Measurements from ENCODE around the gene NUP160. TPM values are rescaled to one million over a fixed set of nuclear protein-coding genes. Genes with fewer than 3 reads are reported as not detected.
"Not testable (repeated sequence)": the region's sequence is repeated elsewhere in the genome, so short reads cannot be mapped to it uniquely, and the experiment has no call there.

Gene NUP160
- total RNA-seq, 2 experiments from 2014 or later = 76.4 to 77.0 TPM

DNA sequence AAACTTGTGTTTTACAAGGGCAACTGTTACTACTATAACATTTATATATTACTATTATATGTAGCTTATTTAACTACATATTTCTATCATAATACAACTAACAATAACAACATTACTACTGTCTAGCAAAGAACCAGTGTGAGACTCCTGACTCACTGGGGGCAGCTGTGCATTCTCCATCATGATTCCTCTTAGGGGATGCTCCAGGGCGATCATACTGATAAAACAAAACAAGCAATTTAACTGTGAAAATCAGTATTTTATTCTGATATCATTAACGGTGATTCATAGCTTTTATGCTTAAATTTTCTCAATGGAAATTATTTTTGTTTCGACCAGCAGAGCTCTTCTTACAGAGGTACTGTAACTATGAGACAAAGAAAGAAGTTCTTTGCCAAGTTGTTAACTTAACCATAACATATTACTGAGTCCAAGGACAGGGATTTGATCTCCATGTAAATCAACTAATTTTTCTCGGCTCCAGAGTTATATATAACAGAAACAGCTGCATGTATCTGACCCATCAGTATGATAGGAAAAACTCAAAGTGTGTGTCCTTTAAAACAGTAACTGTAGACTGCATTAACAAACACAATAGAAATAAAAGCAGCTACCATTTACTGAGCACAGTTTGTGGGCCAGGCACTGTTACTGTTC is 56.2 kb downstream of the NUP160 start:
- ChIA-PET CTCF (interaction anchor here (1.3 to 1.6 kb wide), 2 partner anchors 16 to 175 kb away, joined by 4 to 5 read pairs; no protein-coding TSS in a partner anchor), POLR2A (interaction anchor here (0.6 to 1.5 kb wide), 5 partner anchors 15 to 153 kb away, joined by 3 to 4 read pairs (median 3); no protein-coding TSS in a partner anchor)
- H3K4me1 Mint-ChIP-seq (ENCODE audit: low read depth) = peaks cover 5% of the 10 kb centered on the region
- TF ChIP-seq CTCF (IDR thresholded peaks at IDR 0.05) = no peak
- peaks cover 34% of the 10 kb centered on the region for H3K36me3 Mint-ChIP-seq (ENCODE audit: low read depth)
- DNase-seq = no peak
- H3K27me3 Mint-ChIP-seq = no peaks in the 10 kb centered on the region
- no peak for ATAC-seq
- no peak overlapping the region for H3K4me3 Mint-ChIP-seq
- intact Hi-C loops (cut with micrococcal nuclease) = no loop called here
- no peak overlapping the region for H3K27ac Mint-ChIP-seq
- no peaks in the 10 kb centered on the region for H3K9me3 Mint-ChIP-seq

DNA sequence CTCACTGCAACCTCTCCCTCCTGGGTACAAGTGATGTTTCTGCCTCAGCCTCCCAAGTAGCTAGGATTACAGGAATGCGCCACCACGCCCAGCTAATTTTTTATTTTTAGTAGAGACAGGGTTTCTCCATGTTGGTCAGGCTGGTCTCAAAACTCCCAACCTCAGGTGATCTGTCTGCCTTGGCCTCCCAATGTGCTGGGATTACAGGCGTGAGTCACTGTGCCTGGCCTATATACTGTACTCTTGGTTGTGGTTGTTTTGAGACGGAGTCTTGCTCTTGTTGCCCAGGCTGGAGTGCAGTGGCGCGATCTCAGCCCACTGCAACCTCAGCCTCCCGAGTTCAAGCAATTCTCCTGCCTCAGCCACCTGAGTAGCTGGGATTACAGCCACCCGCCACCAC is 58.1 kb downstream of the NUP160 start:
- DNase-seq; POLR2A ChIA-PET; H3K9me3 Mint-ChIP-seq; H3K27ac Mint-ChIP-seq; intact Hi-C loops (cut with micrococcal nuclease); H3K27me3 Mint-ChIP-seq; ATAC-seq; H3K4me1 Mint-ChIP-seq (ENCODE audit: low read depth); H3K4me3 Mint-ChIP-seq: not testable (repeated sequence)
- CTCF ChIA-PET = interaction anchor here (0.9 kb wide), 1 partner anchor 41 kb away, joined by 3 read pairs; no protein-coding TSS in a partner anchor
- H3K36me3 Mint-ChIP-seq (ENCODE audit: low read depth) = peaks cover 35% of the 10 kb centered on the region

GRCh38 chr11:47788181-47788580 is 60.0 kb downstream of the NUP160 start:
- intact Hi-C loops (cut with micrococcal nuclease) = no loop called here
- POLR2A ChIA-PET = no interaction called here
- DNase-seq (no peak), ATAC-seq (peak; percentile 34)
- H3K4me3 Mint-ChIP-seq = no peak overlapping the region
- CTCF ChIA-PET = no interaction called here
- no peaks in the 10 kb centered on the region for H3K9me3 Mint-ChIP-seq
- H3K27me3 Mint-ChIP-seq = no peaks in the 10 kb centered on the region
- peaks cover 33% of the 10 kb centered on the region for H3K36me3 Mint-ChIP-seq (ENCODE audit: low read depth)
- H3K27ac Mint-ChIP-seq = peak overlapping the region; percentile 54
- no peak for TF ChIP-seq CTCF (IDR thresholded peaks at IDR 0.05)
- H3K4me1 Mint-ChIP-seq (ENCODE audit: low read depth) = peaks cover 4% of the 10 kb centered on the region

DNA sequence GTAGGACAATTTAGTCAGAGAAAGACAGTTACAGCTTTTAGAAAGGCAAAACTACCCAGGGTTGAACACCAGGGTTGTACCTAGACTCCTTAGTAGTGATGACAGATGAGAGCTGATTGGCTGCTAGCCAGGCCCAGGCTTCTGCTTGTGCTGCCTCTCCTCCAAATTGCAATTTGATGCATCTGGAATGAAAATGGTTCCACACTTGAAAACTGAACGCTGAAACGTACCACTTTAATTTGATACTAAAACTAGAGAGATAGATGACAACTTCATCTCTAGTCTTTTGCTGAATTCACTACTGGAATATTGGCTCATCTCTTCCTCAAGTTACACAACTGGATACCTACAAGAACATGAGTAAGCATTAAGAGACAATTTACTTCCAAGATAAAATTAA is 61.8 kb downstream of the NUP160 start:
- DNase-seq (no peak), ATAC-seq (no peak)
- no peak overlapping the region for H3K4me3 Mint-ChIP-seq
- no peak overlapping the region for H3K27ac Mint-ChIP-seq
- H3K27me3 Mint-ChIP-seq = no peaks in the 10 kb centered on the region
- peaks cover 31% of the 10 kb centered on the region for H3K36me3 Mint-ChIP-seq (ENCODE audit: low read depth)
- H3K4me1 Mint-ChIP-seq (ENCODE audit: low read depth) = peaks cover 4% of the 10 kb centered on the region
- intact Hi-C loops (cut with micrococcal nuclease) = no loop called here
- H3K9me3 Mint-ChIP-seq = no peaks in the 10 kb centered on the region
- ChIA-PET POLR2A (no interaction called here), CTCF (interaction anchor here (1.4 to 1.5 kb wide), 2 partner anchors 48 to 67 kb away, joined by 3 read pairs; no protein-coding TSS in a partner anchor)
- no peak for TF ChIP-seq CTCF (IDR thresholded peaks at IDR 0.05)

DNA sequence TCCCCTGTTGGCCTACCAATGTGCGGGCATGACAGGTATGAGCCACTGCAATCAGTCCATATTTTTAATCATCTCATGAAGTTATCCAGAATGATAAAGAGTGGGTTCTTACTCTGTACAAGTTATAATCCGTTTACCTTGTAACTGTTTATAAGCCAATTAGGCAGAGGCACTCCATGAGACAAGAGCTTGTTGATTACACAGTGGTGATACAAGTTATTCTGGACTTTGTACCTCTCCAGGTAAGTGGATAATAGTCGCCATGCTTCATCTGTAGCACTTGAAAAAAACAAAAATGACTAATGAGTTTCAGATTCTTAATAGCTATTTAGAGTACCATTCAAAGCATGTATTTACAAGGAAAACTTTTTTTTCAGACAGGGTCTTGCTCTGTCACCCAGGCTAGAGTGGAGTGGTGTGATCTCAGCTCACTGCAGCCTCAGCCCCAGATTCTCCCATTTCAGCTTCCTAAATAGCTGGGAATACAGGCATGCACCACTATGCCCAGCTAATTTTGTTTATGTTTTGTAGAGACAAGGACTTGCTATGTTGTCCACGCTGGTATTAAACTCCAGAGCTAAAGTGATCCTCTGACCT is 63.3 kb downstream of the NUP160 start:
- peaks cover 4% of the 10 kb centered on the region for H3K4me1 Mint-ChIP-seq (ENCODE audit: low read depth)
- peaks cover 30% of the 10 kb centered on the region for H3K36me3 Mint-ChIP-seq (ENCODE audit: low read depth)
- intact Hi-C loops (cut with micrococcal nuclease) = no loop called here
- H3K9me3 Mint-ChIP-seq = no peaks in the 10 kb centered on the region
- CTCF ChIA-PET = interaction anchor here (1.3 kb wide), 1 partner anchor 31 kb away, joined by 3 read pairs; no protein-coding TSS in a partner anchor
- TF ChIP-seq CTCF (IDR thresholded peaks at IDR 0.05) = no peak
- H3K4me3 Mint-ChIP-seq = no peak overlapping the region
- ATAC-seq = no peak
- POLR2A ChIA-PET = interaction anchor here (1.0 kb wide), 2 partner anchors 18 to 29 kb away, joined by 3 read pairs; partner anchors contain the start of gene FNBP4
- no peaks in the 10 kb centered on the region for H3K27me3 Mint-ChIP-seq
- DNase-seq = no peak
- no peak overlapping the region for H3K27ac Mint-ChIP-seq

Measured in activated CD8-positive, alpha-beta T cell treated with anti-CD3 and anti-CD28 coated beads for 36 hours (primary cell).